Osteocyte (in vitro differentiated cells): ENCODE results near the gene SUPT3H. TPM values are rescaled to one million over a fixed set of nuclear protein-coding genes. Genes with fewer than 3 reads are reported as not detected.

Experiments
- DNase-seq: peaks from one replicate; pipeline ENCODE4 v3.0.0; 2021; ENCODE audit warnings: mixed read lengths; ENCODE audit not compliant: unreplicated experiment; ENCODE audit errors: extremely low spot score
- H3K27ac Mint-ChIP-seq: one replicate; pipeline ENCODE4 v1.8.0; 2021; ENCODE audit warnings: mild to moderate bottlenecking, mixed read lengths; ENCODE audit not compliant: unreplicated experiment
- H3K27me3 Mint-ChIP-seq: one replicate; pipeline ENCODE4 v1.8.0; 2021; ENCODE audit warnings: mixed read lengths; ENCODE audit not compliant: unreplicated experiment
- H3K36me3 Mint-ChIP-seq: one replicate; pipeline ENCODE4 v1.8.0; 2021; ENCODE audit warnings: mixed read lengths; ENCODE audit not compliant: unreplicated experiment
- H3K4me1 Mint-ChIP-seq: one replicate; pipeline ENCODE4 v1.8.0; 2021; ENCODE audit warnings: mixed read lengths; ENCODE audit not compliant: unreplicated experiment
- H3K4me3 Mint-ChIP-seq: one replicate; pipeline ENCODE4 v1.8.0; 2021; ENCODE audit warnings: mild to moderate bottlenecking, moderate library complexity, mixed read lengths; ENCODE audit not compliant: unreplicated experiment
- H3K9me3 Mint-ChIP-seq: one replicate; pipeline ENCODE4 v1.8.0; 2021; ENCODE audit warnings: mixed read lengths; ENCODE audit not compliant: unreplicated experiment
- CTCF ChIP-seq: fragments of 200-600 bp; sonication (generic); IDR thresholded peaks from 2 replicates; pipeline ENCODE4 v1.5.0; 2021; ENCODE audit warnings: antibody characterized with exemption, mild to moderate bottlenecking, moderate library complexity
- total RNA-seq: library from RNA; stranded (reverse); gene quantifications from 2 replicates; pipeline ENCODE4 v1.2.1, GENCODE V29; 2021

SUPT3H gene
- total RNA-seq, 1 donor from 2014 or later = 13.2 TPM

GRCh38 chr6:45160305-45160704, 217.4 kb downstream of the SUPT3H start:
- no peaks in the 10 kb centered on the region for H3K36me3 Mint-ChIP-seq
- no peak for DNase-seq
- H3K9me3 Mint-ChIP-seq = no peaks in the 10 kb centered on the region
- no peak overlapping the region for H3K4me3 Mint-ChIP-seq
- no peaks in the 10 kb centered on the region for H3K4me1 Mint-ChIP-seq
- H3K27ac Mint-ChIP-seq = no peak overlapping the region
- TF ChIP-seq CTCF = no peak
- H3K27me3 Mint-ChIP-seq = no peaks in the 10 kb centered on the region

GRCh38 chr6:45156075-45156474, 221.7 kb downstream of the SUPT3H start:
- no peak for TF ChIP-seq CTCF
- Mint-ChIP-seq H3K4me1 (no peaks in the 10 kb centered on the region), H3K9me3 (no peaks in the 10 kb centered on the region), H3K27me3 (no peaks in the 10 kb centered on the region), H3K4me3 (no peak overlapping the region), H3K27ac (no peak overlapping the region), H3K36me3 (no peaks in the 10 kb centered on the region)
- DNase-seq = no peak

- H3K9me3 Mint-ChIP-seq = no peaks in the 10 kb centered on the region
- H3K27me3 Mint-ChIP-seq = no peaks in the 10 kb centered on the region
- DNase-seq = no peak
- no peaks in the 10 kb centered on the region for H3K4me1 Mint-ChIP-seq
- no peak overlapping the region for H3K4me3 Mint-ChIP-seq
- TF ChIP-seq CTCF = no peak
- H3K36me3 Mint-ChIP-seq = no peaks in the 10 kb centered on the region
- no peak overlapping the region for H3K27ac Mint-ChIP-seq
Observed at GRCh38 chr6:45155341-45155894, 222.3 kb downstream of the SUPT3H start.

- no peak overlapping the region for H3K27ac Mint-ChIP-seq
- TF ChIP-seq CTCF = no peak
- no peaks in the 10 kb centered on the region for H3K9me3 Mint-ChIP-seq
- no peaks in the 10 kb centered on the region for H3K4me1 Mint-ChIP-seq
- H3K4me3 Mint-ChIP-seq = no peak overlapping the region
- no peaks in the 10 kb centered on the region for H3K27me3 Mint-ChIP-seq
- no peaks in the 10 kb centered on the region for H3K36me3 Mint-ChIP-seq
- DNase-seq = no peak
Observed at GRCh38 chr6:45154679-45155078, 223.1 kb downstream of the SUPT3H start.

GRCh38 chr6:45148711-45149341, 228.9 kb downstream of the SUPT3H start:
- Mint-ChIP-seq H3K36me3 (peaks cover 15% of the 10 kb centered on the region), H3K9me3 (peaks cover 19% of the 10 kb centered on the region), H3K4me3 (no peak overlapping the region), H3K4me1 (no peaks in the 10 kb centered on the region), H3K27me3 (no peaks in the 10 kb centered on the region), H3K27ac (no peak overlapping the region)
- no peak for DNase-seq
- TF ChIP-seq CTCF = no peak
